Measurements from ENCODE around the gene AADAT.

Gene AADAT

GRCh38 chr4:170026253-170027021 lies 63.3 kb downstream of the AADAT start, which contains the start of gene MFAP3L:
MFAP3L (minus strand) TSS chr4:170026395; CDS start chr4:170005877, 20,518 bp downstream.
- DNase-seq = peak; percentile 78 to 83

- peak in 1 of 2 experiments; percentile 16 for DNase-seq
Measured at GRCh38 chr4:170025523-170026252, 64.1 kb downstream of the AADAT start.

GRCh38 chr4:170022211-170022610 lies 67.5 kb downstream of the AADAT start:
- no peak for DNase-seq

- no peak for DNase-seq
Measured at GRCh38 chr4:170017252-170017651, 72.5 kb downstream of the AADAT start.

GRCh38 chr4:170015285-170015684 lies 74.5 kb downstream of the AADAT start:
- no peak for DNase-seq

GRCh38 chr4:170014359-170015011 lies 75.3 kb downstream of the AADAT start:
- DNase-seq = no peak

- DNase-seq = no peak
Measured at GRCh38 chr4:170012629-170012958, 77.2 kb downstream of the AADAT start.

GRCh38 chr4:170011921-170012628 lies 77.7 kb downstream of the AADAT start:
- no peak for DNase-seq
